Ishikawa (cell line): ENCODE measurements around the gene TIMP2.

ENCODE experiments used
- CEBPB ChIP-seq: IDR thresholded peaks from 2 replicates; pipeline ENCODE4 v1.6.1; 2012
- CREB1 ChIP-seq: IDR thresholded peaks from 2 replicates; pipeline ENCODE4 v1.6.1; 2012; ENCODE audit warnings: low read depth
- EGR1 ChIP-seq: IDR thresholded peaks from 2 replicates; pipeline ENCODE4 v1.6.1; 2012
- EP300 ChIP-seq: IDR thresholded peaks from 2 replicates; pipeline ENCODE4 v1.6.1; 2012; ENCODE audit warnings: borderline replicate concordance
- FOXM1 ChIP-seq: IDR thresholded peaks from 2 replicates; pipeline ENCODE4 v1.6.1; 2012; ENCODE audit warnings: low read depth, borderline replicate concordance
- MAX ChIP-seq: IDR thresholded peaks from 2 replicates; pipeline ENCODE4 v1.6.1; 2012
- NFIC ChIP-seq: IDR thresholded peaks from 2 replicates; pipeline ENCODE4 v1.6.1; 2012
- RAD21 ChIP-seq: IDR thresholded peaks from 2 replicates; pipeline ENCODE4 v1.6.1; 2012; ENCODE audit warnings: low read depth
- TAF1 ChIP-seq: IDR thresholded peaks from 2 replicates; pipeline ENCODE4 v1.6.1; 2012; ENCODE audit warnings: low read depth, mild to moderate bottlenecking
- TCF12 ChIP-seq: IDR thresholded peaks from 2 replicates; pipeline ENCODE4 v1.6.1; 2012; ENCODE audit warnings: low read depth
- TEAD4 ChIP-seq: IDR thresholded peaks from 2 replicates; pipeline ENCODE4 v1.6.1; 2012
- YY1 ChIP-seq: IDR thresholded peaks from 2 replicates; pipeline ENCODE4 v1.6.1; 2012; ENCODE audit warnings: low read depth
- ZBTB7A ChIP-seq: IDR thresholded peaks from 2 replicates; pipeline ENCODE4 v1.6.1; 2012; ENCODE audit warnings: low read depth
- TF ChIP-seq, protein P1 (sequence below): IDR thresholded peaks from 2 replicates; pipeline ENCODE4 v1.6.1; 2012
- TF ChIP-seq, protein P2 (sequence below): IDR thresholded peaks from 2 replicates; pipeline ENCODE4 v1.6.1; 2012; ENCODE audit warnings: low read depth, mild to moderate bottlenecking

Gene TIMP2

DNA sequence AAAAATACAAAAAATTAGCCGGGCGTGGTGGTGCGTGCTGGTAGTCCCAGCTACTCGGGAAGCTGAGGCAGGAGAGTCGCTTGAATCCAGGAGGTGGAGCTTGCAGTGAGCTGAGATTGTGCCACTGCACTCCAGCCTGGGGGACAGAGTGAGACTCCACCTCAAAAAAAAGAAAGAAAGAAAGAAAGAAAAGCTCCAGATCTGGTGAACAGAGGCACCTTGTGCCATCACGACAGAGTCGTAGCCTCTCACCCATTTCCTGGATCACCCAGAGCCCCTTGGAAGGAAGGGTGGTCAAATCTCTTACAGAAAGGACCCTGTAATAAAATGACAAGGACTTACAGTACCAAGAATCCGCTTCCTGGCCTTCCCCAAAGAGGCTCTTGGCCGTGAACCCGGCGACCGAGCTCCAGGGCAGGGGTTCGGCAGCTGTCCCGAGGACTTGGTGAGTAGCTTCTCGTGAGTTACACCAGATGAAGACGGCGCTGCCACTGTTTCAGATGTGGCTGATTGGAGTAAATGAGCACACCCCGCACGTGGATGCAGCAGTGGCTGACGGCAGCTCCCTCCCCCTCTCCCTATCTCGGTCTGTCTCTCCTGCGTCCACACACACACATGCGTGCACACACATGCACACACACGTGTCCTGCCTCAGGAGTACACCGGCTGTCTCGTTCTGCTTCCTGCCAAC, 41.1 kb upstream of the TIMP2 start:
- TF ChIP-seq EGR1 (no peak), NFIC (no peak), RAD21 (no peak), CEBPB (no peak), TEAD4 (no peak), MAX (no peak), YY1 (no peak), TAF1 (no peak), EP300 (no peak), ZBTB7A (no peak), TCF12 (no peak), CREB1 (no peak), FOXM1 (no peak)
- TF ChIP-seq, protein P1, sequence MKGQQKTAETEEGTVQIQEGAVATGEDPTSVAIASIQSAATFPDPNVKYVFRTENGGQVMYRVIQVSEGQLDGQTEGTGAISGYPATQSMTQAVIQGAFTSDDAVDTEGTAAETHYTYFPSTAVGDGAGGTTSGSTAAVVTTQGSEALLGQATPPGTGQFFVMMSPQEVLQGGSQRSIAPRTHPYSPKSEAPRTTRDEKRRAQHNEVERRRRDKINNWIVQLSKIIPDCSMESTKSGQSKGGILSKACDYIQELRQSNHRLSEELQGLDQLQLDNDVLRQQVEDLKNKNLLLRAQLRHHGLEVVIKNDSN = no peak
- TF ChIP-seq, protein P2, sequence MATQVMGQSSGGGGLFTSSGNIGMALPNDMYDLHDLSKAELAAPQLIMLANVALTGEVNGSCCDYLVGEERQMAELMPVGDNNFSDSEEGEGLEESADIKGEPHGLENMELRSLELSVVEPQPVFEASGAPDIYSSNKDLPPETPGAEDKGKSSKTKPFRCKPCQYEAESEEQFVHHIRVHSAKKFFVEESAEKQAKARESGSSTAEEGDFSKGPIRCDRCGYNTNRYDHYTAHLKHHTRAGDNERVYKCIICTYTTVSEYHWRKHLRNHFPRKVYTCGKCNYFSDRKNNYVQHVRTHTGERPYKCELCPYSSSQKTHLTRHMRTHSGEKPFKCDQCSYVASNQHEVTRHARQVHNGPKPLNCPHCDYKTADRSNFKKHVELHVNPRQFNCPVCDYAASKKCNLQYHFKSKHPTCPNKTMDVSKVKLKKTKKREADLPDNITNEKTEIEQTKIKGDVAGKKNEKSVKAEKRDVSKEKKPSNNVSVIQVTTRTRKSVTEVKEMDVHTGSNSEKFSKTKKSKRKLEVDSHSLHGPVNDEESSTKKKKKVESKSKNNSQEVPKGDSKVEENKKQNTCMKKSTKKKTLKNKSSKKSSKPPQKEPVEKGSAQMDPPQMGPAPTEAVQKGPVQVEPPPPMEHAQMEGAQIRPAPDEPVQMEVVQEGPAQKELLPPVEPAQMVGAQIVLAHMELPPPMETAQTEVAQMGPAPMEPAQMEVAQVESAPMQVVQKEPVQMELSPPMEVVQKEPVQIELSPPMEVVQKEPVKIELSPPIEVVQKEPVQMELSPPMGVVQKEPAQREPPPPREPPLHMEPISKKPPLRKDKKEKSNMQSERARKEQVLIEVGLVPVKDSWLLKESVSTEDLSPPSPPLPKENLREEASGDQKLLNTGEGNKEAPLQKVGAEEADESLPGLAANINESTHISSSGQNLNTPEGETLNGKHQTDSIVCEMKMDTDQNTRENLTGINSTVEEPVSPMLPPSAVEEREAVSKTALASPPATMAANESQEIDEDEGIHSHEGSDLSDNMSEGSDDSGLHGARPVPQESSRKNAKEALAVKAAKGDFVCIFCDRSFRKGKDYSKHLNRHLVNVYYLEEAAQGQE = no peak

DNA sequence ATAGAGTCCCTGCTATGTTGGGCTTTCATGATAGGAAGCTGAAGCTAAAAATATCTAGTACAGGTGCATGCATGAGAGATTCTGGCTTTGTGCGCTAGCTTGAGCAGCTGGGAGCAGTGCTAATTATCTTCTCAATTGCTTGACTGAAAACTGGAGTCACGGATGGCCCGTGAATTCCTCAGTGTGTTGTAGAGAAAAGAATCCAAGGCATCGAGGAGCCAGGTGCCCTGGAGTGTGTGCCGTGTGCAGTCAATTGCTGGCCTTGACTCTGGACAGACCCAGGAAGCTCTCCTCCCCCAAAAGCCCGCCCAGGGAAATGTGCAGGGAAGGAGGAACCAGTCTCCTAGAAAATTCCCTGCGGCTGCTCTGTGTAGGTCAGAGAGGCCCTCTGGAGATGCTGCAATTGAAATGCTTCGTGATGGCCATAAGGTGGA, 40.3 kb upstream of the TIMP2 start:
- TF ChIP-seq TAF1 = no peak

GRCh38 chr17:78963378-78963777, 38.2 kb upstream of the TIMP2 start:
- TF ChIP-seq TAF1 = no peak
- TF ChIP-seq EGR1 = no peak
- TF ChIP-seq YY1 = no peak

DNA sequence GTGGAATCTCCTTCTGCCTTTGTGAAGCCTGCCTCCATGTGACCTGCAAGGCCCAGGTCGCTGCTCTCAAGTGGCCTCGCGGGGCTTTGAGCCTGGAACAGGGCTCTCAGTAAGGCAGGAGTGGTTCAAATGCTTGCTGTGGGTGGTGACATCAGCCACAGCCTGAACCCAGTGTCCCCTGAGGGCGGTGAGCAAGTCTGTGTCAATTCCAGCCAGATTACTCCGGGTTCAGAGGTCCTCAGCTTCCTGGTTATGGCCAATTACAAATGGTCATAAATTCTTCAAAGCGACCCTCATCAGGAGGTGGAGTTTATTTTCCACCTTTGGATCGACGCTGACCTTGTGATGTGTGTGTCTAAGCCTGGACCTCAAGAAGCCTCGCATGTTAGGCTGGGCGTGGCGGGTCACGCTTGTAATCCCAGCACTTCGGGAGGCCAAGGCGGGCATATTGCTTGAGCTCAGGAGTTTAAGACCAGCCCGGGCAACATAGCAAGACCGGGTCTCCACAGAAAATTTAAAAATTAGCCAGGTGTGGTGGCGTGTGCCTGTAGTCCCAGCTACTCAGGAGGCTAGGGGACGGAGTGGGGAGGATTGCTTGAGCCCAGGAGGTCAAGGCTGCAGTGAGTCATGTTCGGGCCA, 37.3 kb upstream of the TIMP2 start:
- no peak for TF ChIP-seq TAF1
- no peak for TF ChIP-seq EGR1
- TF ChIP-seq CREB1 = no peak
- TF ChIP-seq, protein P2 = no peak
- no peak for TF ChIP-seq CEBPB

GRCh38 chr17:78961571-78961970, 36.4 kb upstream of the TIMP2 start:
- no peak for TF ChIP-seq CEBPB
- no peak for TF ChIP-seq EP300
- TF ChIP-seq TAF1 = no peak
- no peak for TF ChIP-seq FOXM1
- TF ChIP-seq CREB1 = no peak
- TF ChIP-seq, protein P1 = no peak
- TF ChIP-seq TCF12 = no peak

DNA sequence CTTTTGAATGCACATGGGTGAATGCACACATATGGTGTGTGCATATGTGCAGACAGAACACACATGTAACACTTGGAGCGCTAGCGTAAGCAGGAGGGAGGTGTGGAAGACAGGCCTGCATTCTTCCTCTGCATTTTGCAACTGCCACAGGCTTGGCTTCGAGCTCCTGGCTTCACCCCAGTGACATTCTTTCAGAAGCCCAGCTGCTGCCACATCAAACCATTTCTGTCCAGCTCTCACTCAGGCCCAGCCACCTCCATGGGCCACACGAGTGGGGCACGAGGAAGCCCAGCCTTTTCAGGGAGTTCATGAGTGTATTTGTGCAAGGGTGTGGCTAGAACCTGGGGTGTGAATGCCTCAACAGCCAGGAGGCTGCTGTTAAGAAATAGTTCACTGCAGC, 35.7 kb upstream of the TIMP2 start:
- TF ChIP-seq TCF12 (no peak), TAF1 (no peak), RAD21 (no peak), MAX (no peak), FOXM1 (no peak), EGR1 (no peak), CEBPB (no peak), TEAD4 (no peak), NFIC (no peak), YY1 (no peak), CREB1 (no peak)
- TF ChIP-seq, protein P1 = no peak
- TF ChIP-seq, protein P2 = no peak
